Glutamatergic neuron (in vitro differentiated cells): ENCODE measurements around the gene CHEK2. TPM values are rescaled to one million over a fixed set of nuclear protein-coding genes. Genes with fewer than 3 reads are reported as not detected.

ENCODE experiments used
- DNase-seq: peaks from one replicate; pipeline ENCODE4 v3.0.0; 2022
- H3K27ac Mint-ChIP-seq: one replicate; pipeline ENCODE4 v1.8.0; 2020; ENCODE audit warnings: mild to moderate bottlenecking, mixed read lengths, inconsistent platforms; ENCODE audit not compliant: unreplicated experiment
- H3K27me3 Mint-ChIP-seq: one replicate; pipeline ENCODE4 v1.8.0; 2020; ENCODE audit warnings: mild to moderate bottlenecking, moderate library complexity, mixed read lengths, inconsistent platforms; ENCODE audit not compliant: unreplicated experiment
- H3K36me3 Mint-ChIP-seq: one replicate; pipeline ENCODE4 v1.8.0; 2020; ENCODE audit warnings: mild to moderate bottlenecking, mixed read lengths, inconsistent platforms; ENCODE audit not compliant: unreplicated experiment
- H3K4me1 Mint-ChIP-seq: one replicate; pipeline ENCODE4 v1.8.0; 2020; ENCODE audit warnings: mild to moderate bottlenecking, low read depth, mixed read lengths, inconsistent platforms; ENCODE audit not compliant: unreplicated experiment
- H3K4me3 Mint-ChIP-seq: one replicate; pipeline ENCODE4 v1.8.0; 2020; ENCODE audit warnings: mild to moderate bottlenecking, mixed read lengths, inconsistent platforms; ENCODE audit not compliant: unreplicated experiment
- H3K9me3 Mint-ChIP-seq: one replicate; pipeline ENCODE4 v1.8.0; 2020; ENCODE audit warnings: mild to moderate bottlenecking, moderate library complexity, mixed read lengths, inconsistent platforms; ENCODE audit not compliant: unreplicated experiment
- CTCF ChIP-seq: fragments of 200-600 bp; sonication (generic); IDR thresholded peaks from one replicate; pipeline ENCODE4 v1.5.0; 2021; ENCODE audit not compliant: partially characterized antibody, unreplicated experiment
- total RNA-seq: library from RNA; stranded (reverse); fragmentation: NEBNext Ultra II Directional; extraction: Animal tissue kit (Norgen Biotek cat#: 25700); gene quantifications from one replicate; pipeline ENCODE4 v1.2.1, GENCODE V29; 2021; ENCODE audit not compliant: unreplicated experiment

The CHEK2 gene
- total RNA-seq, 1 donor from 2014 or later, result 7.4 TPM

GRCh38 chr22:28734393-28734792, 7.2 kb downstream of the CHEK2 start:
- TF ChIP-seq CTCF, result no peak
- Mint-ChIP-seq H3K36me3 (no peaks in the 10 kb centered on the region), H3K4me1 (no peaks in the 10 kb centered on the region), H3K27me3 (no peaks in the 10 kb centered on the region), H3K27ac (no peak overlapping the region), H3K9me3 (no peaks in the 10 kb centered on the region), H3K4me3 (no peak overlapping the region)
- DNase-seq, result no peak

DNA sequence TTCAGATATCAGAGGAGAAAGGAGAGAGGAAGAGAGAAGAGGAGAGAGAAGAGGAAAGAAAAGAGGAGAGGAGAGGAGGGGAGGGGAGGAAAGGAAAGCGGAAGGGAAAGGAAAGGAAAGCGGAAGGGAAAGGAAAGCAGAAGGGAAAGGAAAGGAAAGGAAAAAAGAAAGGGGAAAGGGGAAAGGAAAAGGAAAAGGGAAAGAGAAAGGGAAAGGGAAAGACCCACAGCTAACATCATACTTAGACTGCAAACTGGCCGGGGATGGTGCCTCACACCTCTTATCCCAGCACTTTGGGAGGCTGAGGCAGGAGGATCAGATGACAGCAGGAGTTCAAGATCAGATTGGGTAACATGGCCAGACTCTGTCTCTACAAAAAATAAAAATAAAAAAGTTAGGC, 11.4 kb downstream of the CHEK2 start:
- no peaks in the 10 kb centered on the region for H3K27me3 Mint-ChIP-seq
- TF ChIP-seq CTCF, result no peak
- no peaks in the 10 kb centered on the region for H3K9me3 Mint-ChIP-seq
- DNase-seq, result no peak
- H3K36me3 Mint-ChIP-seq, result no peaks in the 10 kb centered on the region
- no peak overlapping the region for H3K27ac Mint-ChIP-seq
- H3K4me1 Mint-ChIP-seq, result no peaks in the 10 kb centered on the region
- H3K4me3 Mint-ChIP-seq, result no peak overlapping the region

GRCh38 chr22:28728621-28729313, 12.9 kb downstream of the CHEK2 start:
- Mint-ChIP-seq H3K27ac (no peak overlapping the region), H3K9me3 (no peaks in the 10 kb centered on the region), H3K36me3 (no peaks in the 10 kb centered on the region), H3K4me1 (no peaks in the 10 kb centered on the region), H3K4me3 (no peak overlapping the region), H3K27me3 (no peaks in the 10 kb centered on the region)
- TF ChIP-seq CTCF, result no peak
- DNase-seq, result no peak

- no peaks in the 10 kb centered on the region for H3K9me3 Mint-ChIP-seq
- H3K36me3 Mint-ChIP-seq, result no peaks in the 10 kb centered on the region
- H3K4me3 Mint-ChIP-seq, result no peak overlapping the region
- DNase-seq, result no peak
- H3K27me3 Mint-ChIP-seq, result no peaks in the 10 kb centered on the region
- TF ChIP-seq CTCF, result no peak
- no peak overlapping the region for H3K27ac Mint-ChIP-seq
- no peaks in the 10 kb centered on the region for H3K4me1 Mint-ChIP-seq
Observed at GRCh38 chr22:28728002-28728401, 13.6 kb downstream of the CHEK2 start.

DNA sequence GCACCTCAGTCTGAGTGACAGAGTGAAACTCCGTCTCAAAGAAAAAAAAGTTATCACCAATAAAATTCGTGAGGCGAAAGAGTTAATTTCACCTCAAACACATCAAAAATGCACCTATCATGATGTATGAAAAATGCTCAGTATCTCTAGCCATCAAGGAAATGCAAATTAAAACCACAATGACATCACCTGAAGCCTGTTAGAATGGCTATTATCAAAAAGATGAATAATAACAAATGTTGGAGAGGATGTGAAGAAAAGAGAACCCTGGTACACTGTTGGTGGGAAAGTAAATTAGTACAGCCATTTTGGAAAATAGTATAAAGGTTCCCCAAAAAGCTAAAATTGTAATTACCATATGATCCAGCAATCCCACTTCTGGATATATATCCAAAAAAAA, 23.6 kb downstream of the CHEK2 start:
- no peaks in the 10 kb centered on the region for H3K36me3 Mint-ChIP-seq
- TF ChIP-seq CTCF, result no peak

More for the DNA sequence above, 23.6 kb downstream of the CHEK2 start:
- no peak for DNase-seq
- Mint-ChIP-seq H3K4me3 (no peak overlapping the region), H3K27me3 (no peaks in the 10 kb centered on the region), H3K9me3 (no peaks in the 10 kb centered on the region), H3K4me1 (no peaks in the 10 kb centered on the region), H3K27ac (no peak overlapping the region)
